HG03139 (cell line): ENCODE results near the gene SRGAP2B.
"Not testable (repeated sequence)": the region's sequence is repeated elsewhere in the genome, so short reads cannot be mapped to it uniquely, and the experiment has no call there.

Experiments
- ATAC-seq: cut with Tn5 transposase; IDR thresholded peaks from one replicate; pipeline ENCODE4 v1.9.1; 2021; ENCODE audit not compliant: unreplicated experiment

SRGAP2B gene

GRCh38 chr1:145000074-145000742 is 94.9 kb downstream of the SRGAP2B start:
- not testable (repeated sequence) for ATAC-seq

DNA sequence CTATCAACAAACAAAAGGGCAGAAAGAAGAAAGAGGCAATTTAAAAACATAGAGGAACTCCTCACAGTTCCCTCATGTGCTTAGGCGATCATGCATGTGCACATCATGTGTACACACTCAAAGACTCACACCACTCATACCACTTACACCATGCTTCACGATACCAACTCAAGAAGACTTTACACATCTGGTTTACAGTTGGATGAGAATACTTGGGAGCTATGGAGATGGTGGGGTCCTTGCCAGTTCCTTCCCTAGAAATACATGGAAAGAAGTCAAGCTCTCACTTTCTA is 96.2 kb downstream of the SRGAP2B start:
- not testable (repeated sequence) for ATAC-seq

- ATAC-seq: not testable (repeated sequence)
Observed at GRCh38 chr1:144998134-144998980, 96.8 kb downstream of the SRGAP2B start.

- ATAC-seq: not testable (repeated sequence)
Observed at GRCh38 chr1:144995833-144996410, 99.2 kb downstream of the SRGAP2B start.

GRCh38 chr1:144992915-144993314 is 102.2 kb downstream of the SRGAP2B start:
- ATAC-seq: not testable (repeated sequence)

GRCh38 chr1:144990611-144991010 is 104.5 kb downstream of the SRGAP2B start:
- not testable (repeated sequence) for ATAC-seq

GRCh38 chr1:144987131-144987530 is 108.0 kb downstream of the SRGAP2B start:
- ATAC-seq: not testable (repeated sequence)

GRCh38 chr1:144986171-144986860 is 108.8 kb downstream of the SRGAP2B start:
- not testable (repeated sequence) for ATAC-seq

DNA sequence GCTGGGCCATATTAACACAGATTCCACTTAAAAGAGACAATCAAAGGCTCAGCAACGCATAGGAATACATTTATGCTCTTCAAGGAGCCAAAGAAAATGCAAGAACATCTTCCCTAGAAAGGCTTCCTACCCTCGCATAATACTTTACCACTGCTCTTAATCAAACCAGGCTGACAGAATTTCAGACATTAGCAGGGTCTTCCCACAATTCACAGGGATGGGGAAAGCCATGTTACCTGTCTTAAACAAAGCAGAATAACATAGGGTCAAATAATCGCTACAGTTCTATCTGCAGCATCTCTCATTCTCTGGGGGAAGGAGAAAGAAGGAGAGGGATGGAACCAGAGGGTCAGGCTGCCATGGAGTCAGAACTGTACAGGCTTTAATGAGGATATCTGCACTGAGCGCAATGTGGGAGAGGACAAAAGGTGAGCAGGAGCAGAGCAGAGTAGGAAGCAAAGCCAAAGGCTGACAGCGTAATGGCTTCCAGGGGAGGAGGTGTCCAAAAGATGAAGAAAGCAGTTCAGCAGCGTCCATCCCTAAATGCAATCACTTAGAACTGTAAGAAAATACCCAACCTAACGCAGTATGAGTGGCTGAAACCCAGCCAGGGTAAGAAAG is 109.5 kb downstream of the SRGAP2B start:
- ATAC-seq: not testable (repeated sequence)

GRCh38 chr1:144982802-144983525 is 112.2 kb downstream of the SRGAP2B start:
- not testable (repeated sequence) for ATAC-seq

DNA sequence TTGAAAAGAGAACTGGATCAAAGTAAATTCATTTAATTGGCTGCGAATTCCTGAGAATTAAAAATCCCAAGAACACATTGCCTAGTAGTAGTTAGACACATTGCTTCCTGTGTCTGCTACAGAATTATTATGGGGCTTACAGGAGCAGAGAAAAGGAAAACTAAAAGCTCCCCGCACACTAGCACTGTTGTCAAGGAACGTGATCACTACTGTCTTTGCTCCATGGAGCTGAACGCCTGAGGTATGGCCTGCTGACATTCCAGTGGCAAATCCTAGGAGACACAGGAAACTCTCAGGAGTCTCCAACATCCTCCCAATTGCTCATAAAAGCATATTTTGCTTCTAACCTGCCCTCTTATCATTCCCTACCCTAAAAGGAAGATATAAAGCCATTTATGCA is 114.0 kb downstream of the SRGAP2B start:
- not testable (repeated sequence) for ATAC-seq

DNA sequence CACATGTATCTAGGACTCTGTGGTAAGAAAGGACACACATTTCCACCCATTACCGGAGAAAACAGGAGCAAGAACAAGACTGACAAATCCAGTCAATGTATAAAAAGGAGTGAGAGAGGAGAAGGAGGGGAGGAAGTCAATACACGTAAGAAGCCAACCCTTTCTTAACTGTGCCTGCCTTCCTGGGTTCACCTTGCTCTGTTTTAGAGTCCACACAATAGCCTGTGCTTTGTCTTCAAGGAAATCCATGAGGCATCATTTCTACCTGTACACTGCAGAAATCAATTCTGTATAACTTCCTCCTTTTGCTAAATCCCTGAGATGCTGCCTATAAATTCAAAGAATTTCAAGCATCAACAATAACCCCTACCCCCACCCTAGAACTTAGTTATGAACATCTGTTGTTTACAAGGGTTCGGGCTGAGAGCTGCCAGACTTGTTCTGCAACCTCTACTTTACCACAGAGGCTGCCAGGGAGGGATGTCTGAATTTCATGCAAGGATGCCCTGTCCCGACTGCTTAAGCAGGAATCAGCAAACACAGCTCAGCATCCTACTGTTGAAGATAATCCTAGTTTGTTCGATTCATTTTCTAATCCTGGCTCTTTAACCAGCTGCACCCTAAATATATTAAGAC is 115.0 kb downstream of the SRGAP2B start:
- ATAC-seq: not testable (repeated sequence)

DNA sequence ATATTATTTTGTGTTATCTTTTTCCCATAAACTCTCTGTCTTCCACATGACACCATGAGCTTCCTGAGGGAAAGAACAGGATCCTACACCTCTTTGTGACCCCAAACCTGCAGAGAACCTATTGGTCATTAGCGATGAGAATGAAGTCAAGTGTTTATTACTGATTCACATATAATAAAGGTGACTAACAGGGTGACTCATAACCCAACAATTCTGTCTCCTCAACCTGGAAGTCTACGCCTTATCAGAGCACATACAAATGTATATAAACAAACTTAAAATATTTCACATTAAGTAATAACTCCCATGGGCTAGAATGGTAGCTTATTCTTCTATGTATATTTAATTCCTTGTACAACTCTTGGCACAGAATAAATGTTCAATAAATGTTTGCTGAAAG is 117.3 kb downstream of the SRGAP2B start:
- ATAC-seq: not testable (repeated sequence)

- ATAC-seq: not testable (repeated sequence)
Observed at GRCh38 chr1:144971936-144972335, 123.2 kb downstream of the SRGAP2B start.

GRCh38 chr1:144966488-144966887 is 128.6 kb downstream of the SRGAP2B start:
- ATAC-seq: not testable (repeated sequence)

- not testable (repeated sequence) for ATAC-seq
Observed at GRCh38 chr1:144964765-144965164, 130.4 kb downstream of the SRGAP2B start.

DNA sequence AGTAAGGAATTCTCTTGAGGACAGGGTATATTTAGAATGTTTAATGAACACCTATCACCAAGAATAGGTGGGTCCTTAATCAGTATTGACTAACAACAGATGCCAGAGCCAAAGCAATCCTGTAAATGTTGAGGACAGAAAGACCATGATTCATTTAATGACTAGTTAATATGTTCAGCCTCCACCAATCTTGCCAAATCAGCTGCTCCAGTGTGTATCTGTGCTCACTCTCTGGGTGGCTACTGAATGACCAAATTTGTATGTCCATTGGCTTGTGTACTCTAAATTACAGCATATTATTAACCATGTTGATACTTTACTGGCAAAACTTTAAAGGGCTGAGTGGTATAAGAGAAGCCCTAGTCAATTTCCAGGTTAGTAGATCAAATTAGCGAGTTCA is 130.9 kb downstream of the SRGAP2B start:
- ATAC-seq: not testable (repeated sequence)

GRCh38 chr1:144963571-144963970 is 131.6 kb downstream of the SRGAP2B start:
- not testable (repeated sequence) for ATAC-seq
